CD4-positive, alpha-beta T cell (primary cell): ENCODE measurements around the gene PBX1. TPM values are rescaled to one million over a fixed set of nuclear protein-coding genes. Genes with fewer than 3 reads are reported as not detected.

ENCODE experiments used
- ATAC-seq: fragments of 200-7000 bp; cut with Tn5 transposase; one replicate; pipeline ENCODE4 v1.10.0; 2022; ENCODE audit warnings: mild to moderate bottlenecking; ENCODE audit not compliant: poor library complexity
- CTCF ChIA-PET: fragments of 350-600 bp; sonication (Branson Sonifier 250); formaldehyde crosslinking; loops from one replicate; lab custom pipeline; 2021; ENCODE audit warnings: antibody characterized with exemption, inconsistent platforms; lab: Charles Lee
- POLR2A ChIA-PET: fragments of 350-600 bp; sonication (Branson Sonifier 250); formaldehyde crosslinking; loops from one replicate; lab custom pipeline; 2021; ENCODE audit warnings: antibody characterized with exemption, inconsistent platforms; lab: Charles Lee
- DNase-seq, 14 experiments: peaks; one replicate each; pipeline ENCODE4 v3.0.0-alpha.2; 2013 to 2020; ENCODE audit warnings: mixed read lengths in 2 of 14
- H3K27ac ChIP-seq, 2 donors: one replicate each; pipeline versions ENCODE4 v1.5.1 to v1.7.0; 2013; ENCODE audit warnings: low read length in 2 of 2, low read depth in 1 of 2, mild to moderate bottlenecking in 1 of 2
- H3K27me3 ChIP-seq, 2 experiments: 1 replicate in 1 of 2; 2 replicates in 1 of 2; pipeline versions ENCODE4 v1.6.1 to v1.7.0; 2013; ENCODE audit warnings: low read length in 2 of 2, control low read depth in 1 of 2, mild to moderate bottlenecking in 1 of 2, moderate library complexity in 1 of 2; ENCODE audit not compliant: insufficient read depth in 2 of 2, control insufficient read depth in 1 of 2
- H3K36me3 ChIP-seq: one replicate; pipeline ENCODE4 v1.6.1; 2013; ENCODE audit warnings: low read length, control low read depth; ENCODE audit not compliant: insufficient read depth
- H3K4me1 ChIP-seq: one replicate; pipeline ENCODE4 v1.6.1; 2013; ENCODE audit warnings: low read length, control low read depth; ENCODE audit not compliant: insufficient read depth
- H3K4me3 ChIP-seq: one replicate; pipeline ENCODE4 v1.5.1; 2013; ENCODE audit warnings: mild to moderate bottlenecking, low read length, moderate library complexity
- H3K9me3 ChIP-seq, 2 experiments: 1 replicate in 1 of 2; 2 replicates in 1 of 2; pipeline versions ENCODE4 v1.6.1 to v1.7.0; 2013; ENCODE audit warnings: low read length in 2 of 2, mild to moderate bottlenecking in 2 of 2, control low read depth in 1 of 2, moderate library complexity in 1 of 2; ENCODE audit not compliant: control insufficient read depth in 1 of 2, insufficient read depth in 1 of 2
- H3K27ac Mint-ChIP-seq: one replicate; pipeline ENCODE4 v1.8.0; 2020; ENCODE audit warnings: mixed read lengths
- H3K27me3 Mint-ChIP-seq: one replicate; pipeline ENCODE4 v1.8.0; 2021; ENCODE audit warnings: mixed read lengths
- H3K36me3 Mint-ChIP-seq: one replicate; pipeline ENCODE4 v1.8.0; 2021; ENCODE audit warnings: low read depth, mixed read lengths
- H3K4me1 Mint-ChIP-seq: one replicate; pipeline ENCODE4 v1.8.0; 2021; ENCODE audit warnings: low read depth, mixed read lengths
- H3K4me3 Mint-ChIP-seq: one replicate; pipeline ENCODE4 v1.8.0; 2020; ENCODE audit warnings: mild to moderate bottlenecking, mixed read lengths
- H3K9me3 Mint-ChIP-seq: one replicate; pipeline ENCODE4 v1.8.0; 2020; ENCODE audit warnings: mixed read lengths
- intact Hi-C, 2 experiments: fragments of 100-400 bp; cut with DNase I in 1 of 2; cut with micrococcal nuclease in 1 of 2; formaldehyde crosslinking; loops; one replicate each; pipeline versions ENCODE4 v1.15.1 to v1.9.0; 2023 to 2025; cut with DNase I, micrococcal nuclease
- total RNA-seq, 174 experiments: library from RNA in 2 of 174; stranded (reverse) in 2 of 174; gene quantifications; one replicate each; pipeline ENCODE4 v1.2.3 and lab custom pipeline; 2021 to 2026
- TF ChIP-seq, protein P1 (sequence below): fragments of 200-600 bp; IDR thresholded peaks from one replicate; pipeline ENCODE4 v1.8.0; 2022; ENCODE audit warnings: antibody characterized with exemption, mild to moderate bottlenecking

The PBX1 gene
- total RNA-seq, 2 experiments from 2014 or later = 0.64 to 0.96 TPM

DNA sequence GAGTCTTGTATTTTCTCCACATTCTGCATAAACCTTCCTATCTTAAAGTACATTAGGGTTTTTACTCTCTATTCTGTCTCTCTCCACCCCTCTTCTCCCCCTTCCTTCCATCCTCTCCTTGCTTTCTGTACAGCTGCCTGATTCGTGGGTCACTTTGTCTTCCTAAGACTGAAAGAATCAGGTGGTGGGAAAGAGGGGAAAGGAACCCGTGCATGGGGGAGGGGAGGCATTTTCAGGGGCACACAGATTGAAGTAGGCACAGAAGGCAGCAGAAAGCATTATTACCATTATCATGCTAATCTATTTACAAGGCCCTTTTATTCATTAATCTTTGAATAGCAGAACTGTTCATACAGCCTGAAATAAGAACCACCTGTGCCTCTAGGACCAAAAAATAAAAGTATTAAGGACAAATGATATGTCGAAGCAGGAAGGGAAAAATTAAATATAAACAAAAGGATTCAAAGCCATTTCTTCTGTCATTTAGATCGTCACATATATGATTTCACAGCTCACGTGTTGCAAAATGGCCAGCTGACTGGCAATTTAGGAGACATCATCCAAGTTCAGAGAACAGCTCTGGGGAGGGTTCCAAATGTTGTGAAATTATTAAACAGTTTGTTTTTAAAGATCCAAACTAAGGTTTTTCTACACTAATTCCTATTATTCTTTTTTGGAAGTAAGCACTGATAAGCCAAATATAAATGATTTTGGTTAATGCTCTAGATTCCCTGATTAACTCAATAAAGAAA lies 154.6 kb downstream of the PBX1 start:
- ChIA-PET POLR2A (no interaction called here), CTCF (no interaction called here)
- Mint-ChIP-seq H3K27me3 (peaks cover 16% of the 10 kb centered on the region), H3K9me3 (no peaks in the 10 kb centered on the region), H3K4me1 (no peaks in the 10 kb centered on the region), H3K4me3 (no peak overlapping the region), H3K36me3 (no peaks in the 10 kb centered on the region), H3K27ac (no peak overlapping the region)
- Histone ChIP-seq H3K4me1 (no peaks in the 10 kb centered on the region), H3K4me3 (no peak overlapping the region), H3K27ac (no peak overlapping the region), H3K27me3 (no peaks in the 10 kb centered on the region), H3K36me3 (no peaks in the 10 kb centered on the region), H3K9me3 (peaks cover 0 to 4% of the 10 kb centered on the region in 2 experiments)
- TF ChIP-seq, protein P1, sequence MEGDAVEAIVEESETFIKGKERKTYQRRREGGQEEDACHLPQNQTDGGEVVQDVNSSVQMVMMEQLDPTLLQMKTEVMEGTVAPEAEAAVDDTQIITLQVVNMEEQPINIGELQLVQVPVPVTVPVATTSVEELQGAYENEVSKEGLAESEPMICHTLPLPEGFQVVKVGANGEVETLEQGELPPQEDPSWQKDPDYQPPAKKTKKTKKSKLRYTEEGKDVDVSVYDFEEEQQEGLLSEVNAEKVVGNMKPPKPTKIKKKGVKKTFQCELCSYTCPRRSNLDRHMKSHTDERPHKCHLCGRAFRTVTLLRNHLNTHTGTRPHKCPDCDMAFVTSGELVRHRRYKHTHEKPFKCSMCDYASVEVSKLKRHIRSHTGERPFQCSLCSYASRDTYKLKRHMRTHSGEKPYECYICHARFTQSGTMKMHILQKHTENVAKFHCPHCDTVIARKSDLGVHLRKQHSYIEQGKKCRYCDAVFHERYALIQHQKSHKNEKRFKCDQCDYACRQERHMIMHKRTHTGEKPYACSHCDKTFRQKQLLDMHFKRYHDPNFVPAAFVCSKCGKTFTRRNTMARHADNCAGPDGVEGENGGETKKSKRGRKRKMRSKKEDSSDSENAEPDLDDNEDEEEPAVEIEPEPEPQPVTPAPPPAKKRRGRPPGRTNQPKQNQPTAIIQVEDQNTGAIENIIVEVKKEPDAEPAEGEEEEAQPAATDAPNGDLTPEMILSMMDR = no peak
- intact Hi-C loops = no loop called here
- ATAC-seq (no peak), DNase-seq (no peak)

DNA sequence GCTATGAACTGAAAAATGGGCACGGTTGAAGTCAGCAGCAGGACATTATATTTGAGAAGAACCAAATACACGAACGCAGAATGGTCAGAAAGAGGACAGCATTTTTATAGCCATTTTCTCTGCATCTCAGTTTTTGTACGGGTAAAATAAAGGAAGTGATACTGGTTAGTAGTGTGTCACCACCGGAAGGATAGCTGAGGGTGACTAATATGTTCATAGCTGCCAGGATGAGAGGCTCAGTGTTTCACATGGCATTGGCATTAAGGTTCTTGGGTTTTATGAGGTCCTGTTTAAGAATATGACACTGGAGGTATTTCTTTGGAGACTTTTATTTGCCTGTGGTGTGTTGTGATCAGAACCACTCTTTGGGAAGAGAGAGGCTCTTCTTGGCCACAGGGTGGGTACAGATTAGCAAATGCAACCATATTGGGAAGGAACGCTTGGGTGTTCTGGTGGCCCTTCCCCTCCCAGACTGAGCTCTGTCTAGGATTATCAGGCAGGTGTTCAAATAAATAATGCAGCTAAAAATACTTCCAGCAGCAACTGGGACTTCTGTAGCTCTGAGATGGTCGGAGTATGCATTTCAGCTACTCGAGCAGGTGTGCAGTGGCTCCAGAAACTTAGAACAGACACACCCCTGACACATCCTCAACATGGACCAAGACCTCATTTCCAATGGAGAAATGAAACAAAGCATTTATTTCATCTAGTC lies 158.2 kb downstream of the PBX1 start:
- peak in 3 of 14 experiments; percentile 5 to 58 (median 50) for DNase-seq
- CTCF ChIA-PET = no interaction called here
- no peak for ATAC-seq
- TF ChIP-seq, protein P1 = no peak
- Mint-ChIP-seq H3K4me1 (no peaks in the 10 kb centered on the region), H3K27me3 (peaks cover 16% of the 10 kb centered on the region), H3K4me3 (no peak overlapping the region), H3K36me3 (no peaks in the 10 kb centered on the region), H3K9me3 (no peaks in the 10 kb centered on the region), H3K27ac (no peak overlapping the region)
- Histone ChIP-seq H3K4me3 (no peak overlapping the region), H3K27ac (no peak overlapping the region), H3K27me3 (no peaks in the 10 kb centered on the region), H3K9me3 (no peaks in the 10 kb centered on the region), H3K36me3 (no peaks in the 10 kb centered on the region), H3K4me1 (no peaks in the 10 kb centered on the region)
- intact Hi-C loops = no loop called here
- POLR2A ChIA-PET = no interaction called here

DNA sequence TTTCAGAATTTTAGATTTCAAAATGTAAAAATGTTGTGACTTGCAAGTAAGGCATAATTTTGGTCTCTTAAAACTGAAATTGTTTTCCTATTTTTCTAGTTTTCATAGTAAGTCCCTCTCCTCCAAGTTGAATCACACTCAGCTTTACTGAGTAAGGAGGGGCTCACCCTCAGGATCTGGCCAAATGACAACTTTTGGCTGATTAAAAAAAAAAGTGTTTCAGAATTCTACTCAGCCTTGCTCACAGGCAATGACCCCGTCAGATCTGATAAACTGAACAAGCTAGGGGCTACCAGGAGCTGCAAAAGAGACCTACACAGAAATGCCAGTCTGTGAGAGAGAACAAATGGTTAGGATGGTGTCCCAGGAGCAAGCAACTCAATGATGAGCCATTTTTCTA lies 159.8 kb downstream of the PBX1 start:
- intact Hi-C loops = no loop called here
- TF ChIP-seq, protein P1 = no peak
- Mint-ChIP-seq H3K36me3 (no peaks in the 10 kb centered on the region), H3K9me3 (no peaks in the 10 kb centered on the region), H3K4me1 (no peaks in the 10 kb centered on the region), H3K27ac (no peak overlapping the region), H3K27me3 (peaks cover under 1% of the 10 kb centered on the region), H3K4me3 (no peak overlapping the region)
- ATAC-seq (no peak), DNase-seq (no peak)
- H3K4me1 ChIP-seq = no peaks in the 10 kb centered on the region
- H3K27ac ChIP-seq = no peak overlapping the region
- H3K36me3 ChIP-seq = no peaks in the 10 kb centered on the region
- H3K9me3 ChIP-seq = peaks cover 0 to 5% of the 10 kb centered on the region in 2 experiments
- POLR2A ChIA-PET = no interaction called here
- peaks cover 0 to 4% of the 10 kb centered on the region in 2 experiments for H3K27me3 ChIP-seq
- no peak overlapping the region for H3K4me3 ChIP-seq
- CTCF ChIA-PET = no interaction called here
